K562 (cell line): Measurements from ENCODE around the gene COL6A2. TPM values are rescaled to one million over a fixed set of nuclear protein-coding genes. Genes with fewer than 3 reads are reported as not detected.
"Not testable (repeated sequence)": the region's sequence is repeated elsewhere in the genome, so short reads cannot be mapped to it uniquely, and the experiment has no call there.

Experiments used
- ATAC-seq: fragments of 200-7000 bp; cut with Tn5 transposase; 3 replicates; pipeline ENCODE4 v1.9.1; 2020; ENCODE audit warnings: moderate library complexity
- BruUV-seq: library from RNA; stranded (reverse); fragments of 400-500 nt; replicated peaks from 2 replicates; lab custom pipeline; 2021; lab: Mats Ljungman, UMichigan
- CTCF ChIA-PET: fragments of 300-600 bp; formaldehyde crosslinking; extraction: SDS; loops from one replicate; lab custom pipeline; 2021; ENCODE audit warnings: low intra/inter-chr PET ratio; lab: Yijun Ruan, JAX
- POLR2A ChIA-PET: fragments of 300-600, 350-650 bp; sonication (Branson Sonifier 250); formaldehyde crosslinking; extraction: SDS; loops from one replicate; lab custom pipeline; 2021; ENCODE audit warnings: antibody characterized with exemption, inconsistent platforms; lab: Yijun Ruan, JAX
- DNase-seq, 4 experiments: peaks; one replicate each; pipeline versions ENCODE4 v3.0.0 to v3.0.0-alpha.2; 2011 to 2018; ENCODE audit warnings: low spot score in 3 of 4, mixed read lengths in 3 of 4; ENCODE audit errors: extremely low read depth in 1 of 4
- FAIRE-seq: peaks from 2 replicates; lab custom pipeline; 2011; peaks lifted over from hg19 to GRCh38; lab: Jason Lieb, UNC
- H2AFZ ChIP-seq: 2 replicates; pipeline ENCODE4 v1.6.0; 2011; ENCODE audit warnings: low read depth, low read length, control low read depth, inconsistent platforms
- H3K27ac ChIP-seq: fragments of 200-600 bp; 3 replicates; pipeline ENCODE4 v1.8.0; 2011; ENCODE audit warnings: low read depth, mild to moderate bottlenecking, control low read depth, inconsistent platforms, low read length, moderate library complexity, mixed read lengths; ENCODE audit errors: extremely low read depth
- H3K27me3 ChIP-seq, 2 experiments: fragments of 300-600 bp in 1 of 2; 2 replicates in 1 of 2; 3 replicates in 1 of 2; pipeline versions ENCODE4 v1.6.0 to v1.8.0; 2011; ENCODE audit warnings: inconsistent platforms in 2 of 2, low read length in 2 of 2, mild to moderate bottlenecking in 1 of 2, mixed read lengths in 1 of 2, moderate library complexity in 1 of 2; ENCODE audit not compliant: control insufficient read depth in 2 of 2, insufficient read depth in 2 of 2
- H3K36me3 ChIP-seq: fragments of 300-600 bp; 3 replicates; pipeline ENCODE4 v1.8.0; 2011; ENCODE audit warnings: mild to moderate bottlenecking, low read length, inconsistent platforms; ENCODE audit not compliant: control insufficient read depth, insufficient read depth
- H3K4me1 ChIP-seq, 2 experiments: fragments of 200-600 bp in 1 of 2; replicated peaks in 1 of 2; 2 replicates in 1 of 2; 3 replicates in 1 of 2; pipeline versions ENCODE4 v1.5.1 to v1.8.0; 2011; ENCODE audit warnings: inconsistent platforms in 2 of 2, low read length in 2 of 2, mild to moderate bottlenecking in 1 of 2, mixed read lengths in 1 of 2, moderate library complexity in 1 of 2; ENCODE audit not compliant: control insufficient read depth in 2 of 2, insufficient read depth in 2 of 2
- H3K4me2 ChIP-seq: 2 replicates; pipeline ENCODE4 v1.6.1; 2011; ENCODE audit warnings: low read length, control low read depth, inconsistent platforms, mixed read lengths; ENCODE audit not compliant: insufficient read depth
- H3K4me3 ChIP-seq: fragments of 200-600 bp; sonication (generic), shearing (Covaris generic); 2 replicates; pipeline ENCODE4 v1.5.1; 2016; ENCODE audit warnings: control low read depth, inconsistent platforms
- H3K79me2 ChIP-seq: fragments of 200-600 bp; 3 replicates; pipeline ENCODE4 v1.8.0; 2011; ENCODE audit warnings: low read length, inconsistent platforms; ENCODE audit not compliant: control insufficient read depth, insufficient read depth
- H3K9ac ChIP-seq, 2 experiments: 2 replicates each; pipeline versions ENCODE4 v1.6.0 to v1.6.1; 2011; ENCODE audit warnings: low read depth in 2 of 2, low read length in 2 of 2, control low read depth in 1 of 2, inconsistent platforms in 1 of 2, mild to moderate bottlenecking in 1 of 2, mixed read lengths in 1 of 2; ENCODE audit not compliant: insufficient read depth in 1 of 2
- H3K9me1 ChIP-seq: one replicate; pipeline ENCODE4 v1.6.0; 2011; ENCODE audit warnings: inconsistent platforms, mild to moderate bottlenecking, low read length, moderate library complexity; ENCODE audit not compliant: control insufficient read depth, insufficient read depth
- H3K9me3 ChIP-seq: replicated peaks from 2 replicates; pipeline ENCODE4 v1.5.1; 2011; ENCODE audit warnings: low read depth, low read length, inconsistent platforms; ENCODE audit not compliant: control insufficient read depth, insufficient read depth
- H4K20me1 ChIP-seq: replicated peaks from 2 replicates; pipeline ENCODE4 v1.6.1; 2011; ENCODE audit warnings: low read length, inconsistent platforms, mixed read lengths; ENCODE audit not compliant: control insufficient read depth, insufficient read depth
- ARID1B ChIP-seq: fragments of 450-650 bp; IDR thresholded peaks from 2 replicates; pipeline ENCODE4 v1.6.1; 2016; ENCODE audit warnings: antibody characterized with exemption, mild to moderate bottlenecking, inconsistent platforms
- BCOR ChIP-seq: fragments of 450-650 bp; IDR thresholded peaks from 2 replicates; pipeline ENCODE4 v1.6.1; 2016
- BHLHE40 ChIP-seq: IDR thresholded peaks from 2 replicates; pipeline ENCODE4 v1.6.1; 2011; ENCODE audit warnings: low read length, improper control_type of control experiment
- CBX2 ChIP-seq: fragments of 200-600 bp; sonication (generic); IDR thresholded peaks from one replicate; pipeline ENCODE4 v1.6.1; 2012; ENCODE audit warnings: mild to moderate bottlenecking, low read length, inconsistent platforms; ENCODE audit not compliant: insufficient read depth, poor library complexity, severe bottlenecking
- CC2D1A ChIP-seq: fragments of 450-650 bp; IDR thresholded peaks from 2 replicates; pipeline ENCODE4 v1.6.1; 2017; ENCODE audit warnings: mild to moderate bottlenecking
- KDM1A ChIP-seq, 2 experiments: fragments of 450-650 bp; IDR thresholded peaks; 2 replicates each; pipeline ENCODE4 v1.6.1; 2016; ENCODE audit warnings: mild to moderate bottlenecking in 2 of 2
- NRF1 ChIP-seq, 2 experiments: fragments of 450-650 bp; IDR thresholded peaks in 1 of 2; conservative IDR thresholded peaks in 1 of 2; 2 replicates each; pipeline ENCODE4 v1.6.1; 2014; ENCODE audit warnings: mild to moderate bottlenecking in 2 of 2
- POLR3A ChIP-seq: IDR thresholded peaks from 2 replicates; pipeline ENCODE4 v1.6.1; 2011; ENCODE audit warnings: borderline replicate concordance, mild to moderate bottlenecking, moderate library complexity; ENCODE audit not compliant: insufficient read length, insufficient read depth; ENCODE audit errors: extremely low read depth
- SMARCA4 ChIP-seq: fragments of 450-650 bp; IDR thresholded peaks from 2 replicates; pipeline ENCODE4 v1.6.1; 2016
- SMARCA5 ChIP-seq: fragments of 450-650 bp; IDR thresholded peaks from 2 replicates; pipeline ENCODE4 v1.6.1; 2016
- SMC3 ChIP-seq: conservative IDR thresholded peaks from 2 replicates; pipeline ENCODE4 v1.6.1; 2011; ENCODE audit warnings: low read depth, low read length, improper control_type of control experiment; ENCODE audit not compliant: insufficient read depth
- SRSF3 ChIP-seq: fragments of 200-400 bp; formaldehyde crosslinking; IDR thresholded peaks from 2 replicates; pipeline ENCODE4 v1.6.1; 2016; ENCODE audit warnings: mild to moderate bottlenecking, low read length, moderate library complexity; ENCODE audit not compliant: insufficient read depth
- TRIM25 ChIP-seq: fragments of 450-650 bp; IDR thresholded peaks from 2 replicates; pipeline ENCODE4 v1.7.0; 2016; ENCODE audit warnings: borderline replicate concordance
- TRIM28 ChIP-seq: fragments of 450-650 bp; IDR thresholded peaks from 2 replicates; pipeline ENCODE4 v1.6.1; 2017
- ZBTB7A ChIP-seq: IDR thresholded peaks from 2 replicates; pipeline ENCODE4 v1.6.1; 2011; ENCODE audit warnings: low read depth, mild to moderate bottlenecking, low read length, moderate library complexity, borderline replicate concordance; ENCODE audit not compliant: control insufficient read depth
- ZEB2 ChIP-seq: fragments of 450-650 bp; IDR thresholded peaks from 2 replicates; pipeline ENCODE4 v1.6.1; 2016
- WGBS: fragments of 100-300 bp; shearing (Covaris generic); methylation state at CpG from one replicate; pipeline ENCODE4 v1.1.6; 2016; ENCODE audit warnings: low coverage, mixed read lengths; ENCODE audit not compliant: insufficient coverage; ENCODE audit errors: missing lambda C conversion rate; 5-methylcytosine and 5-hydroxymethylcytosine counted together
- in situ Hi-C: fragments of 300-500 bp; cut with MboI; formaldehyde crosslinking; loops from 4 replicates; pipeline ENCODE4 v1.15.0; 2018; ENCODE audit warnings: inconsistent platforms, mixed read lengths
- intact Hi-C: fragments of 100-400 bp; cut with micrococcal nuclease; formaldehyde crosslinking; loops from 2 replicates; pipeline ENCODE4 v1.14.2; 2022
- polyA plus RNA-seq, 8 experiments: library from polyadenylated mRNA; depleted of rRNA in 4 of 8; stranded (reverse) in 5 of 8; unstranded in 3 of 8; fragments of >200 nt; fragmentation: Nextera tagmentation in 2 of 8; fragmentation: Illumina TruSeq in 1 of 8; extraction: Ambion mirVana in 2 of 8; extraction: Trizol in 1 of 8; gene quantifications; 2 replicates each; pipeline versions ENCODE4 v1.2.1 to v1.2.3, GENCODE V29; 2011 to 2014; ENCODE audit warnings: inconsistent platforms in 1 of 8, missing spikeins in 1 of 8
- total RNA-seq, 7 experiments: library from RNA; depleted of rRNA in 6 of 7; stranded (reverse); fragments of >200 nt in 6 of 7; fragmentation: Illumina TruSeq in 2 of 7; extraction: Trizol in 2 of 7; gene quantifications; 2 replicates each; pipeline versions ENCODE4 v1.2.1 to v1.2.3, GENCODE V29; 2011 to 2021; ENCODE audit warnings: low replicate concordance in 1 of 7

Gene COL6A2
- total and polyA plus RNA-seq, 9 of the 15 experiments (the other 6 are each of a cell fraction or from before 2014, with no cell fraction given) = 0.07 to 1.1 (median 0.24) TPM; not detected in 3

GRCh38 chr21:46146856-46147255 lies 48.9 kb downstream of the COL6A2 start:
- H4K20me1 ChIP-seq = no peaks in the 10 kb centered on the region
- intact Hi-C loops (loop anchor here (10.0 kb wide), 2 partner anchors 138 to 318 kb away; partner anchors contain the start of genes MCM3AP and YBEY), in situ Hi-C loops (no loop called here)
- WGBS = 57% methylated on average over 14 of the region's 14 CpGs
- H3K27me3 ChIP-seq = no peaks in the 10 kb centered on the region
- no peaks in the 10 kb centered on the region for H3K36me3 ChIP-seq
- DNase-seq = no peak
- H3K27ac ChIP-seq = no peak overlapping the region
- CTCF ChIA-PET = interaction anchor here (0.6 to 1.6 kb wide), 2 partner anchors 62 to 139 kb away, joined by 3 to 9 read pairs; partner anchors contain the start of genes MCM3AP and YBEY
- no peak for FAIRE-seq
- ATAC-seq = no peak
- TF ChIP-seq SRSF3 (no peak), CBX2 (no peak), ZBTB7A (peak; percentile 49; the same call in 1 of the 2 replicates)
- TF ChIP-seq, all 486 proteins: peak for 1
- Histone ChIP-seq H3K9me1 (no peaks in the 10 kb centered on the region), H2AFZ (no peak overlapping the region), H3K79me2 (no peaks in the 10 kb centered on the region), H3K9ac (peak overlapping the region in 1 of 2 experiments; percentile 63; a peak in 2 of 4 replicates), H3K4me2 (no peak overlapping the region), H3K4me3 (no peak overlapping the region), H3K4me1 (peaks cover 5 to 60% of the 10 kb centered on the region in 2 experiments; a peak in 4 of 5 replicates), H3K9me3 (peaks cover 3% of the 10 kb centered on the region; the same call in 1 of the 2 replicates)
- BruUV-seq = no TSS peak
- POLR2A ChIA-PET = no interaction called here

- not testable (repeated sequence) for H3K36me3 ChIP-seq
- peak; percentile 93 for FAIRE-seq
- ATAC-seq = peak; percentile 78
- TF ChIP-seq ZEB2 (peak; percentile 54; the same call in 1 of the 2 replicates), ARID1B (peak; percentile 37), TRIM28 (peak; percentile 76), SMARCA5 (0 out of 2 replicates have a peak, but pooled peaks have one; percentile 73), SMARCA4 (peak; percentile 34; the same call in 1 of the 2 replicates), CC2D1A (peak; percentile 76), SMC3 (peak; percentile 74), KDM1A (IDR thresholded peaks at IDR 0.05) (peak in 1 of 2 experiments; percentile 35; a peak in 2 of 4 replicates), BCOR (peak; percentile 77), TRIM25 (0 out of 2 replicates have a peak, but pooled peaks have one; percentile 44), POLR3A (peak; percentile 31), NRF1 (conservative IDR thresholded peaks at IDR 0.05 in 1 of 2, IDR thresholded peaks at IDR 0.05 in 1 of 2) (0 out of 4 replicates have a peak, but pooled peaks have one; percentile 30 to 39), BHLHE40 (peak; percentile 34; the same call in 1 of the 2 replicates)
Measured at GRCh38 chr21:46147429-46147828, 49.5 kb downstream of the COL6A2 start.

More at GRCh38 chr21:46147429-46147828, 49.5 kb downstream of the COL6A2 start:
- H2AFZ ChIP-seq = 0 out of 2 replicates have a peak overlapping the region, but pooled peaks have one; percentile 7
- CTCF ChIA-PET = interaction anchor here (0.6 to 1.6 kb wide), 2 partner anchors 62 to 139 kb away, joined by 3 to 9 read pairs; partner anchors contain the start of genes MCM3AP and YBEY
- H4K20me1 ChIP-seq, H3K9me3 ChIP-seq, POLR2A ChIA-PET, H3K79me2 ChIP-seq, BruUV-seq, H3K4me3 ChIP-seq, H3K9me1 ChIP-seq, H3K9ac ChIP-seq, H3K27ac ChIP-seq, in situ Hi-C loops, H3K27me3 ChIP-seq, H3K4me2 ChIP-seq: not testable (repeated sequence)
- intact Hi-C loops = loop anchor here (10.0 kb wide), 2 partner anchors 137 to 317 kb away; partner anchors contain the start of genes MCM3AP and YBEY
- H3K4me1 ChIP-seq = peaks cover 5 to 61% of the 10 kb centered on the region in 2 experiments; a peak in 4 of 5 replicates
- WGBS = 37% methylated on average over 12 of the region's 12 CpGs
- DNase-seq = peak; percentile 62 to 86 (median 71)
